ENCODE data around the gene RAB7A. TPM values are rescaled to one million over a fixed set of nuclear protein-coding genes. Genes with fewer than 3 reads are reported as not detected.
"Not testable (repeated sequence)": the region's sequence is repeated elsewhere in the genome, so short reads cannot be mapped to it uniquely, and the experiment has no call there.

Gene RAB7A
- total RNA-seq, 2 donors from 2014 or later, result 283 to 314 TPM

DNA sequence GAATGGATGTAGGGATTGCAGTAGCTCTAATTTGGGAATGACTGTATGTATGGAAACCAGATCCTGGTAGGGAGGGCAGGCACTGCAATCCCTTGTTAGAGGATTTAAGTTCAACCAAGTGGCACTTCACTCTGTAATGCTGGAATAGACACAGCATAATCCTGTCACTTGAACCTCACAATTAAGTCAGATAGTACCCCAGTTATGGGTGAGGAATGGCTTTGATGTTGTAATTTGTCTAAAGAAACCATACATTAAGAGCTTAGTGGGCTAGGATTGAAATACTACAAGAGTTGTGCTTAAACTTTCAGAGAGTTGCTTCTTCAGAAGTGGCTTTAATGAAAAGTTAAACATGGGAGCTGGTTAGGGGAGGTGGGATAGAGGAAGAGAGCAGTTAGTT is 9.3 kb downstream of the RAB7A start:
- ATAC-seq (no peak), DNase-seq (ENCODE audit: low spot score in 2 of 2) (no peak)
- Mint-ChIP-seq H3K36me3 (peaks cover 7 to 54% of the 10 kb centered on the region in 2 donors), H3K27ac (peak overlapping the region in 1 of 2 donors; percentile 10), H3K9me3 (no peaks in the 10 kb centered on the region)

GRCh38 chr3:128735884-128736283 is 9.9 kb downstream of the RAB7A start:
- H3K9me3 Mint-ChIP-seq, result no peaks in the 10 kb centered on the region
- no peak for ATAC-seq
- peaks cover 7 to 59% of the 10 kb centered on the region in 2 donors for H3K36me3 Mint-ChIP-seq

DNA sequence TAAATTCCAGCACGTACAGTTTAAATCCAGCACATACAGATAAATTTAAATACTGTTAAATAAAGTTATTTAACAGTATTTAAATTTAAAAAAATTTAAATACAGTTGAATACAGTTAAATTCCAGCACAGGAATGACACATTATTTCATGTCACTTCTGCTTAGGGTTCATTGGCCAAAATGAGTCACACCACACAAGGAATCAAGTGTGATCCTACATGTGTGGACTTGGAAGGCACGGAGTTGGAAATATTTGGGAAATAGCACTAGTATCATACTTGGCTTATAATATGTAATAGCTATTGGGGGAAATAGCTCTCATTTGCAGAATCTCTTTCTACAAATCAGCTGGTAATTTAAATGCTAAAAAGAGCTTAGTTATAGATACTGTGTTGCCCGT is 10.6 kb downstream of the RAB7A start:
- no peak for ATAC-seq
- Mint-ChIP-seq H3K27ac (no peak overlapping the region), H3K36me3 (peaks cover 8 to 66% of the 10 kb centered on the region in 2 donors), H3K9me3 (no peaks in the 10 kb centered on the region)
- no peak for DNase-seq (ENCODE audit: low spot score in 2 of 2)

More at GRCh38 chr3:128735884-128736283, 9.9 kb downstream of the RAB7A start:
- no peak overlapping the region for H3K27ac Mint-ChIP-seq
- no peak for DNase-seq (ENCODE audit: low spot score in 2 of 2)

GRCh38 chr3:128740621-128741020 is 14.6 kb downstream of the RAB7A start:
- Mint-ChIP-seq H3K9me3 (no peaks in the 10 kb centered on the region), H3K27ac (peak overlapping the region in 1 of 2 donors; percentile 20), H3K36me3 (peaks cover 16 to 40% of the 10 kb centered on the region in 2 donors)
- no peak for ATAC-seq
- DNase-seq (ENCODE audit: low spot score in 2 of 2), result no peak

- no peaks in the 10 kb centered on the region for H3K9me3 Mint-ChIP-seq
- DNase-seq (ENCODE audit: low spot score in 2 of 2), result no peak
- H3K36me3 Mint-ChIP-seq, result peaks cover 15 to 30% of the 10 kb centered on the region in 2 donors
- peak in 1 of 2 donors; percentile 40 for ATAC-seq
- H3K27ac Mint-ChIP-seq, result peak overlapping the region in 1 of 2 donors; percentile 55
Measured at GRCh38 chr3:128742821-128743594, 17.0 kb downstream of the RAB7A start.

DNA sequence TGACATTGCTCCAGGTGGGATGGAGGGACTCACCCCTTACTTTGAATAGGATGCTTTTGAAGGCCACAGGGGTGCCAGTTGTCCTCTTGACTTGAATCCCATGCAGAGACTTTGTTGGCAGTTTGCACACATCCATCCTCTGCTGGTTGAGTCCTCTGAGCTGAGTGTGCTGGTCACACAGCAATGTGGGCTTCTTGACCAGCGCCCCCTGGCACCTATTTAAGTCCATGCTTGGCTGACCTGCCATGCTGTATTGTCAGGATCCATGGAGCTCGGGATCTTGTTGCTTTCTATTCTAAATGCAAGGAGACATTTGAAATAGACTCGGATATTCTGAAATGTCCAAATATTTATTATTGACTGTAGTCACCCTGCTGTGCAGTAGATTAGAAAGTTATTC is 19.8 kb downstream of the RAB7A start:
- DNase-seq (ENCODE audit: low spot score in 2 of 2) (no peak), ATAC-seq (no peak)
- no peak overlapping the region for H3K27ac Mint-ChIP-seq
- peaks cover 0 to 7% of the 10 kb centered on the region in 2 donors for H3K9me3 Mint-ChIP-seq
- peaks cover 14 to 39% of the 10 kb centered on the region in 2 donors for H3K36me3 Mint-ChIP-seq

DNA sequence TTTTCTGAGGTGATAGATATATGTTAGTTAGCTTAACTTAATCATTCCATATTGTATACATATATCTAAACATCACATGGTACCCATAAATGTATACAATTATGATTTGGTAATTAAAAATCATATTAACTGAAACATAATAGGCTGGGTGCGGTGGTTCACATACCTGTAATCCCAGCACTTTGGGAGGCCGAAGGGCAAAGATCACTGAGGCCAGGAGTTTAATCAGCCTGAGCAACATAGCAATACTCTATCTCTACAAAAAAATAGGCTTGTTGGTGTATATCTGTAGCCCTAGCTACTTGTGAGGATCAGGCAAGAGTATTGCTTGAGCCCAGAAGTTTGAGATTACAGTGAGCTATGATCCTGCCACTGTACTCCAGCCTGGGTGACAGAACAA is 20.9 kb downstream of the RAB7A start:
- no peak for DNase-seq (ENCODE audit: low spot score in 2 of 2)
- no peak for ATAC-seq
- Mint-ChIP-seq H3K9me3 (peaks cover 0 to 7% of the 10 kb centered on the region in 2 donors), H3K36me3 (peaks cover 11 to 31% of the 10 kb centered on the region in 2 donors), H3K27ac (no peak overlapping the region)

GRCh38 chr3:128748557-128748956 is 22.6 kb downstream of the RAB7A start:
- Mint-ChIP-seq H3K27ac (peak overlapping the region in 1 of 2 donors; percentile 61), H3K9me3 (peaks cover 0 to 7% of the 10 kb centered on the region in 2 donors), H3K36me3 (peaks cover 6 to 30% of the 10 kb centered on the region in 2 donors)
- ATAC-seq (no peak), DNase-seq (ENCODE audit: low spot score in 2 of 2) (no peak)

DNA sequence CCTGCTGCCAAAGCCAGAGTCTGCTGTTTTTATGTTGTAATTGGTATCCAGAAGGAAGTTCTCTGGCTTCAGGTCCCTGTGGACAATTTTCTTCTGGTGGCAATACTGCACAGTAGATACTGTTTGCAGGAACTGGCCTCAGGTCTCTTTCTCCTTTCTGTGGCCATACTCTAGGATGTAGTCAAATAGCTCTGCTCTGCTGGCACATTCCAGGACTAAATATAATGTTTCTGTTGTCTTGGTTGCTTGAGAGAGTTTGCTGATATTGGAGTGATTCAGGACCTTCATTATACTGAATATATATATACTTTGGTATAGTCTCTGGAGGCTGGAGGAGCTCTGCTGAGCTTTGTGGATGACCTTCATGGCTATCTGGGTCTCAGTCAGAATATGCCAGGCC is 23.1 kb downstream of the RAB7A start:
- DNase-seq (ENCODE audit: low spot score in 2 of 2) (no peak), ATAC-seq (no peak)
- Mint-ChIP-seq H3K36me3 (peaks cover 9 to 33% of the 10 kb centered on the region in 2 donors), H3K9me3 (peaks cover 1 to 7% of the 10 kb centered on the region in 2 donors), H3K27ac (peak overlapping the region in 1 of 2 donors; percentile 61)

DNA sequence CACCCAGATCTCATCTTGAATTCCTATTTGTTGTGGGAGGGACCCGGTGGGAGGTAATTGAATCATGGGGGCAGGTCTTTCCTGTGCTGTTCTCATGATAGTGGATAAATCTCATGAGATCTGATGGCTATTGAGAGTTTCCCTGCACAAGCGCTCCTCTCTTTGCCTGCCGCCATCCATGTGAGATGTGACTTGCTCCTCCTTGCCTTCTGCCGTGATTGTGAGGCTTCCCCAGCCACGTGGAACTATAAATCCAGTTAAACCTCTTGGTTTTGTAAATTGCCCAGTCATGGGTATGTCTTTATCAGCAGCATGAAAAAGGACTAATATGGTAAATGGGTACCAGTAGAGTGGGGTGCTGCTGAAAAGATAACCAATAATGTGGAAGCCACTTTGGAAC is 23.6 kb downstream of the RAB7A start:
- ATAC-seq; H3K9me3 Mint-ChIP-seq; DNase-seq (ENCODE audit: low spot score in 2 of 2): not testable (repeated sequence)
- peaks cover 13 to 39% of the 10 kb centered on the region in 2 donors for H3K36me3 Mint-ChIP-seq
- H3K27ac Mint-ChIP-seq, result peak overlapping the region in 1 of 2 donors; percentile 44

- DNase-seq (ENCODE audit: low spot score in 2 of 2) (no peak), ATAC-seq (peak; percentile 80 to 81)
- Mint-ChIP-seq H3K27ac (peak overlapping the region; percentile 12 to 38), H3K36me3 (peaks cover 13 to 51% of the 10 kb centered on the region in 2 donors), H3K9me3 (peaks cover 3 to 11% of the 10 kb centered on the region in 2 donors)
Measured at GRCh38 chr3:128753715-128754114, 27.7 kb downstream of the RAB7A start.

GRCh38 chr3:128760042-128760441 is 34.1 kb downstream of the RAB7A start:
- ATAC-seq, result no peak

DNA sequence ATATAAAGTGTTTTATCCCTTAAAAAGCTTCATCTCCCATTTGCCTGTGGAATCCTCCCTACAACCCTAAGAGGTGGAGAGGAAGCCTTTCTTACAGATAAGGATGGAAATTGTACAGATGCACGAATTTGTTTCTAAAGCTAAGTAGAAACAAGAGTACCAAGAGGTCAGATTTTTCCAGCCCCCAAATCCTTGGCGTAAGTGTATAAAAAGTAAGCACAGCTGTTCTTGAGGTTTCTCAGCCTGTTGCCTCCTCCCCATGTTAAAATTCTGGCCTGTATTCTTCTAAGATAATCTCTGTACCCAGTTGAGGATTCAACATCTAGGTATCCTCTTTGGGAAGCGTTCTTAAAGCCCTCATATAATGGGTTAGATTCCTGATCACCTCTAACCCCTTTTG is 34.9 kb downstream of the RAB7A start:
- H3K36me3 Mint-ChIP-seq, result peaks cover 9 to 31% of the 10 kb centered on the region in 2 donors
- H3K27ac Mint-ChIP-seq, result no peak overlapping the region
- no peak for ATAC-seq
- DNase-seq (ENCODE audit: low spot score in 2 of 2), result no peak
- H3K9me3 Mint-ChIP-seq, result peaks cover 0 to 9% of the 10 kb centered on the region in 2 donors

More at GRCh38 chr3:128760042-128760441, 34.1 kb downstream of the RAB7A start:
- Mint-ChIP-seq H3K36me3 (peaks cover 7 to 31% of the 10 kb centered on the region in 2 donors), H3K27ac (peak overlapping the region in 1 of 2 donors; percentile 30), H3K9me3 (peaks cover 0 to 5% of the 10 kb centered on the region in 2 donors)
- DNase-seq (ENCODE audit: low spot score in 2 of 2), result no peak

DNA sequence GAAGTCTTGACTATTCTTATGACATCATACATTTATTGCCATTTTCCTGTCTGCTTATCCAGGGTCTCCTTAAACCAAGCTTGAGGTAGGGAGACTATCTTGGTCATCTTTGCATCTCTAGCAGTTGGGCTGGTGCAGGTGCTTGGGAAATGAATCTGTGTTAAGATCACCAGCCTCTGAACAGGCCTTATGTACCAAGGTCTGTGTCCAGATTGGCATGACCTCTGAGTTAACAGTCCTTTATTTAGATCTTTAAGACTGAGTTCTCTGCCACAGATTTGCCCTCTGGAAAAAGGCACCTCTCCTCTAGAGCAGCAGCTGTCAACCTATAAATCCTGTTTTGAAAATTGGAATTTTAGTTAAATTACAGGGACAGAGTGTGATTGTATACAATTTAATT is 35.4 kb downstream of the RAB7A start:
- Mint-ChIP-seq H3K36me3 (peaks cover 13 to 34% of the 10 kb centered on the region in 2 donors), H3K27ac (no peak overlapping the region), H3K9me3 (peaks cover 0 to 9% of the 10 kb centered on the region in 2 donors)
- no peak for DNase-seq (ENCODE audit: low spot score in 2 of 2)
- ATAC-seq, result no peak

DNA sequence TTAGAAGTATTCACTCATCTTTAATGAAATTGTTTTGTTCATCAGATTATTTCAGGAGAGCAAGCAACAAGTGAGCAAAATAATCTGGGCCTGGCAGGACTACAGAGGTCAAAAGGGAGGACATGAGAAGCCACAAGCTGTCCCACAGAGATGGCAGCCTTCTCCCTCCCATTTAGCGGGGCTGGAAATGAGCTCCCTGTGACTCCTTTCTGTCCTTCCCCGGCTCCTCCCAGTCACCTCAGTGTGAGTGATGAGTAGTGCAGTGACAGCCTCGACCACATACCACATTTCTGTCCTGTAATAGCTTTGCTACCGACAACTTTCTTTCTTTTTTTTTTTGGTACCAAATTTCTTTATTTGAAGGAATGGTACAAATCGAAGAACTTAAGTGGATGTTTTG is 38.0 kb downstream of the RAB7A start:
- Mint-ChIP-seq H3K9me3 (peaks cover 0 to 4% of the 10 kb centered on the region in 2 donors), H3K36me3 (peaks cover 13 to 28% of the 10 kb centered on the region in 2 donors), H3K27ac (peak overlapping the region; percentile 33 to 83)
- peak; percentile 87 to 98 for ATAC-seq
- peak in 1 of 2 donors; percentile 35 for DNase-seq (ENCODE audit: low spot score in 2 of 2)

DNA sequence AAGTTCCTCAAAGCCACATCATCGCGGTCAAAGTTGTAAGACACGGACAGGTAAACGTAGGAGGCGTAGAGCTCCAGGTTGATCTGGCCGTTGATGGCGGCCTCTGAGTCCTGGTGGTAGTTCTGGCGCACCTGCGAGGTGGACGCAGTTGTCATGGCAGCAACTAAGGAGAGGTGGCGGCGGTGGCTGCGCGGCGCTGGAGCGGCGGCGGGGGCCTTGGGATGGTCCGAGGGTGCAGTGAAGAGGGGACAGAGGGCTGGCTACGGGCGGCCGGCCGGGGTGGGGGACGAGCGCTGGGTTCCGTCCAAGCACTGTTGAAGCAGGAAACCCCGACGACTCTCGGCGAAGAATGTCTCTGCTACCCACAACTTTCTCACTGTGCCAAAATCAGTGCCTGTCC is 38.9 kb downstream of the RAB7A start:
- no peak for ATAC-seq
- peak overlapping the region in 1 of 2 donors; percentile 33 for H3K27ac Mint-ChIP-seq

DNA sequence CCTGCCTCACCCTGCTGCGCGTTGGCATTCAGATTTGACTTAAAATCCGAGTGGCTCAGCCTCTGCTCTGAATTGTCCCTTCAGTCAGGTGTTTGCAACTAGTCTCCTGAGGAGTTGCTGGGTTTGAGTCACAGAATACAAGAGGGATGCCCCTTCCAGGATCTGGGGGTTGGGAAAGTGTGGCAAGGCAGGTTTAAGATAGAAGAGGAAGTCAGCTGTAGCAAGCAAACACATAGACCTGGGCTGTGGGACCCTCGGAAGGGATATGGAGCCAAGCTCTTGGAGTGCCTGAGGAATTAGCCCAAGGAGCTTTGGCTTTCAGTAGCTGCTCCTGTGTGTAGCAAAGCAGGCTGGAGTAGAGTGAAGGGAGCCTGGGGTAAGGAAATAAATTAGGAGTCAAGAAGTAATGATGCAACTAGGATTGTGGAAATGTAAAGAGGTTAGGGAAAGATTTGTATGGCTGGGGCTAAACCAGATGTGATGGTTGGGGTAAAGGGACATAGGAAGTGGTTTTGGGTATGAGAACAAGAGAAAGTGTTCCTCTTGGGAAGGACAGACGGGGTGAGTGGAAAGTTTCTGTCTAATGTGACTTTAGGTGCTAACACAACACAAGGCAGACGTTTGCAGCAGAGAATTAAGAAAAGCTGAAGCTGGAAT is 41.2 kb downstream of the RAB7A start:
- ATAC-seq, result peak; percentile 17 to 29
- Mint-ChIP-seq H3K36me3 (peaks cover 13 to 40% of the 10 kb centered on the region in 2 donors), H3K9me3 (peaks cover 0 to 4% of the 10 kb centered on the region in 2 donors), H3K27ac (peak overlapping the region; percentile 5 to 11)
- DNase-seq (ENCODE audit: low spot score in 2 of 2), result no peak

More for the DNA sequence above, 38.9 kb downstream of the RAB7A start:
- Mint-ChIP-seq H3K36me3 (peaks cover 13 to 28% of the 10 kb centered on the region in 2 donors), H3K9me3 (peaks cover 0 to 4% of the 10 kb centered on the region in 2 donors)
- no peak for DNase-seq (ENCODE audit: low spot score in 2 of 2)
